SK-N-SH treated with all-trans-retinoic acid at 6 μM for 48 hours (cell line): Measurements from ENCODE around the gene TRDMT1.

Experiments
- ATAC-seq: fragments of 200-7000 bp; cut with Tn5 transposase; 3 replicates; pipeline ENCODE4 v1.9.1; 2020; ENCODE audit warnings: mild to moderate bottlenecking, moderate library complexity
- ARNTL ChIP-seq: fragments of 450-650 bp; formaldehyde crosslinking; IDR thresholded peaks from 2 replicates; pipeline ENCODE4 v1.5.0; 2020; ENCODE audit warnings: low read depth, mild to moderate bottlenecking, moderate library complexity, borderline replicate concordance
- BACH2 ChIP-seq: fragments of 250-450 bp; sonication (Bioruptor Pico); IDR thresholded peaks from 2 replicates; pipeline ENCODE4 v1.9.0; 2021; ENCODE audit warnings: mild to moderate bottlenecking, borderline replicate concordance
- CREB5 ChIP-seq: fragments of 250-450 bp; sonication (Bioruptor Pico); IDR thresholded peaks from 2 replicates; pipeline ENCODE4 v1.5.1; 2020; ENCODE audit warnings: low read depth, mild to moderate bottlenecking, moderate library complexity
- CSDC2 ChIP-seq: fragments of 250-450 bp; sonication (Bioruptor Pico); IDR thresholded peaks from 2 replicates; pipeline ENCODE4 v1.5.0; 2020; ENCODE audit warnings: mild to moderate bottlenecking, moderate library complexity
- CSRNP3 ChIP-seq: fragments of 250-450 bp; sonication (Bioruptor Pico); IDR thresholded peaks from 2 replicates; pipeline ENCODE4 v1.5.1; 2021; ENCODE audit warnings: mild to moderate bottlenecking, moderate library complexity
- ESRRG ChIP-seq: fragments of 250-450 bp; sonication (Bioruptor Pico); IDR thresholded peaks from 2 replicates; pipeline ENCODE4 v1.6.1; 2021; ENCODE audit warnings: mild to moderate bottlenecking
- GLIS3 ChIP-seq: fragments of 250-450 bp; sonication (Bioruptor Pico); IDR thresholded peaks from 2 replicates; pipeline ENCODE4 v1.5.0; 2020; ENCODE audit warnings: mild to moderate bottlenecking, moderate library complexity
- ISL1 ChIP-seq: fragments of 250-450 bp; sonication (Bioruptor Pico); IDR thresholded peaks from 2 replicates; pipeline ENCODE4 v2.1.2; 2022; ENCODE audit warnings: mild to moderate bottlenecking, moderate library complexity
- OSR1 ChIP-seq: fragments of 250-450 bp; sonication (Bioruptor Pico); IDR thresholded peaks from 2 replicates; pipeline ENCODE4 v1.8.0; 2022; ENCODE audit warnings: moderate library complexity, mild to moderate bottlenecking, inconsistent platforms
- PPARA ChIP-seq: fragments of 250-450 bp; sonication (Bioruptor Pico); IDR thresholded peaks from 2 replicates; pipeline ENCODE4 v1.5.0; 2020; ENCODE audit warnings: mild to moderate bottlenecking, borderline replicate concordance
- RARB ChIP-seq: fragments of 250-450 bp; sonication (Bioruptor Pico); IDR thresholded peaks from 2 replicates; pipeline ENCODE4 v1.8.0; 2021; ENCODE audit warnings: mild to moderate bottlenecking, moderate library complexity
- TCF4 ChIP-seq: fragments of 250-450 bp; sonication (Bioruptor Pico); IDR thresholded peaks from 2 replicates; pipeline ENCODE4 v1.8.0; 2021; ENCODE audit warnings: mild to moderate bottlenecking, moderate library complexity, borderline replicate concordance
- TOX ChIP-seq: fragments of 250-450 bp; sonication (Bioruptor Pico); IDR thresholded peaks from 2 replicates; pipeline ENCODE4 v1.8.0; 2021; ENCODE audit warnings: mild to moderate bottlenecking, moderate library complexity, borderline replicate concordance
- ZC3H10 ChIP-seq: fragments of 250-450 bp; sonication (Bioruptor Pico); IDR thresholded peaks from 2 replicates; pipeline ENCODE4 v1.5.1; 2021; ENCODE audit warnings: mild to moderate bottlenecking, moderate library complexity
- ZFP3 ChIP-seq: fragments of 250-450 bp; sonication (Bioruptor Pico); IDR thresholded peaks from 2 replicates; pipeline ENCODE4 v1.5.0; 2020; ENCODE audit warnings: mild to moderate bottlenecking, moderate library complexity
- ZFP30 ChIP-seq: fragments of 450-650 bp; formaldehyde crosslinking; IDR thresholded peaks from 2 replicates; pipeline ENCODE4 v1.5.0; 2022; ENCODE audit warnings: mild to moderate bottlenecking, moderate library complexity
- ZNF565 ChIP-seq: fragments of 450-650 bp; formaldehyde crosslinking; conservative IDR thresholded peaks from 2 replicates; pipeline ENCODE4 v1.5.0; 2020; ENCODE audit warnings: low read depth, mild to moderate bottlenecking, moderate library complexity
- ZNF70 ChIP-seq: fragments of 450-650 bp; formaldehyde crosslinking; IDR thresholded peaks from 2 replicates; pipeline ENCODE4 v1.5.0; 2020; ENCODE audit warnings: mild to moderate bottlenecking, moderate library complexity
- ZNF8 ChIP-seq: fragments of 450-650 bp; formaldehyde crosslinking; IDR thresholded peaks from 2 replicates; pipeline ENCODE4 v1.5.0; 2020; ENCODE audit warnings: mild to moderate bottlenecking, moderate library complexity
- TF ChIP-seq, protein P1 (sequence below): fragments of 250-450 bp; sonication (Bioruptor Pico); IDR thresholded peaks from 2 replicates; pipeline ENCODE4 v1.5.0; 2020; ENCODE audit warnings: mild to moderate bottlenecking, moderate library complexity
- TF ChIP-seq, protein P2 (sequence below): fragments of 250-450 bp; sonication (Bioruptor Pico); IDR thresholded peaks from 2 replicates; pipeline ENCODE4 v1.8.0; 2020; ENCODE audit warnings: mild to moderate bottlenecking, moderate library complexity, borderline replicate concordance

Gene TRDMT1

DNA sequence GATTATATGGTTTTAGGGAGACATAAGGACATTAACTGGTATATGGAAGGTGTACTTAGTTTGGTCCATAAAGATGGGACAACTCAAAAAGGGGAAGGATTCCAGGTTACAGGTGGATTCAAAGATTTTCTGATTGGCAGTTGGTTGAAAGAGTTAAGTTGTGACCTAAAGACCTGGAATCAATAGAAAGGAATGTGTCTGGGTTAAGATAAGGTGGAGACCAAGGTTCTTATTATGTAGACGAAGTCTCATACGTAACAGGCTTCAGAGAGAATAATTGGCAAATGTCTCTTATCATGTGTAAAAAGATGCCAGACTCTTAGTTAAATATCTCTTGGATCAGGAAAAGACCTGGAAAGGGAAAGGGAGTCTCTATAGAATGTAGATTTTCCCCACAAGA, 1.0 kb upstream of the TRDMT1 start (continued):
- TF ChIP-seq GLIS3 (CRISPR knock-in tag) = no peak
- TF ChIP-seq, all 23 proteins: peak for 0

DNA sequence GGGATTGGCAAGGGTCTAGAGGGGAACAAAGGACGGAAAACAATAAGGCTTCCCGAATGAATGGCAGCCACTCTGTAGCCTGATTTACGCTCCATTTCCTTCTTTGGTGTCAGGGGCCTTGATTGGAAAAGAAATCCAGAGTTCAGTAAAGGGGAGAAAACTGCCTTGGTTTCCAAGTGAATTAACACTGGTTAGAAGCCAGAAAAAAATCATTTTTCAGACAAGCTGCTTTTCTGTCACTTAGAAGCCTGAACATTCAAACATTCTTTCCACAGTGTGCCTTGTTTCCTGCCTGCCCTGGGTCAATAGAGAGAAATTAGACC, 283 bp upstream of the TRDMT1 start:
- ATAC-seq = no peak
- TF ChIP-seq CSDC2 (CRISPR knock-in tag) (0 out of 2 replicates have a peak, but pooled peaks have one; percentile 81), ZFP30 (no peak), ISL1 (CRISPR knock-in tag) (no peak)

GRCh38 chr10:17200001-17200911, 1.2 kb downstream of the TRDMT1 start:
- TF ChIP-seq CSDC2 (CRISPR knock-in tag) (no peak), ESRRG (CRISPR knock-in tag) (no peak)
- ATAC-seq = peak; percentile 8; the same call in 2 of the 3 replicates

GRCh38 chr10:17199351-17199804, 2.1 kb downstream of the TRDMT1 start:
- peak; percentile 41 for ATAC-seq
- TF ChIP-seq ZNF70 (CRISPR knock-in tag) (peak; percentile 58; the same call in 1 of the 2 replicates), BACH2 (CRISPR knock-in tag) (no peak), ISL1 (CRISPR knock-in tag) (peak; percentile 82), ZFP3 (CRISPR knock-in tag) (0 out of 2 replicates have a peak, but pooled peaks have one; percentile 13), TCF4 (CRISPR knock-in tag) (peak; percentile 45; the same call in 1 of the 2 replicates)
- TF ChIP-seq, protein P1, sequence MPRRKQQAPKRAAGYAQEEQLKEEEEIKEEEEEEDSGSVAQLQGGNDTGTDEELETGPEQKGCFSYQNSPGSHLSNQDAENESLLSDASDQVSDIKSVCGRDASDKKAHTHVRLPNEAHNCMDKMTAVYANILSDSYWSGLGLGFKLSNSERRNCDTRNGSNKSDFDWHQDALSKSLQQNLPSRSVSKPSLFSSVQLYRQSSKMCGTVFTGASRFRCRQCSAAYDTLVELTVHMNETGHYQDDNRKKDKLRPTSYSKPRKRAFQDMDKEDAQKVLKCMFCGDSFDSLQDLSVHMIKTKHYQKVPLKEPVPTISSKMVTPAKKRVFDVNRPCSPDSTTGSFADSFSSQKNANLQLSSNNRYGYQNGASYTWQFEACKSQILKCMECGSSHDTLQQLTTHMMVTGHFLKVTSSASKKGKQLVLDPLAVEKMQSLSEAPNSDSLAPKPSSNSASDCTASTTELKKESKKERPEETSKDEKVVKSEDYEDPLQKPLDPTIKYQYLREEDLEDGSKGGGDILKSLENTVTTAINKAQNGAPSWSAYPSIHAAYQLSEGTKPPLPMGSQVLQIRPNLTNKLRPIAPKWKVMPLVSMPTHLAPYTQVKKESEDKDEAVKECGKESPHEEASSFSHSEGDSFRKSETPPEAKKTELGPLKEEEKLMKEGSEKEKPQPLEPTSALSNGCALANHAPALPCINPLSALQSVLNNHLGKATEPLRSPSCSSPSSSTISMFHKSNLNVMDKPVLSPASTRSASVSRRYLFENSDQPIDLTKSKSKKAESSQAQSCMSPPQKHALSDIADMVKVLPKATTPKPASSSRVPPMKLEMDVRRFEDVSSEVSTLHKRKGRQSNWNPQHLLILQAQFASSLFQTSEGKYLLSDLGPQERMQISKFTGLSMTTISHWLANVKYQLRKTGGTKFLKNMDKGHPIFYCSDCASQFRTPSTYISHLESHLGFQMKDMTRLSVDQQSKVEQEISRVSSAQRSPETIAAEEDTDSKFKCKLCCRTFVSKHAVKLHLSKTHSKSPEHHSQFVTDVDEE = peak; percentile 46; the same call in 1 of the 2 replicates

DNA sequence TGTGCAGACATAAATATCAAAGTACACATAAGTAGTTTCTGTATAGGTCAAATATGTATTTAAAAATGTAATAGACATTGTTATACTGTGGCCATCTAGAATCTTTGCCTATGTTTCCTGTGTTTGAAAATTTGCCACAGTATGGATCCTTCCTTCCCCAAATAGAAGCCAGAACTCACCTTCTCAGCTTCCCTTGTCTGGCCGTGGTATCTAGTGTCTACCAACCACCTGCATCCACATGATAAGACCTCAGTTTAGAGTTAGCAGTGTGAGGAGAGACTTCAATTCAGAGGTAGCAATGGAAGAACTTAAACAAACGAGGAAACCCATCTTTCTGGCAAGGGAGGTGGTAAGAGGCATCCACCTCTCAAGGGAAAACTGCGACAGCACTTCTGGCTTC, 4.9 kb downstream of the TRDMT1 start:
- TF ChIP-seq ZNF565 (CRISPR knock-in tag) (no peak), GLIS3 (CRISPR knock-in tag) (no peak), ZC3H10 (CRISPR knock-in tag) (no peak), CSDC2 (CRISPR knock-in tag) (no peak), PPARA (CRISPR knock-in tag) (no peak), CSRNP3 (CRISPR knock-in tag) (no peak), TOX (CRISPR knock-in tag) (no peak), CREB5 (no peak), OSR1 (CRISPR knock-in tag) (no peak), RARB (CRISPR knock-in tag) (no peak), ZNF8 (CRISPR knock-in tag) (no peak), ISL1 (CRISPR knock-in tag) (no peak), ZFP3 (CRISPR knock-in tag) (no peak), TCF4 (CRISPR knock-in tag) (no peak), ARNTL (CRISPR knock-in tag) (no peak), ZFP30 (no peak), ZNF70 (CRISPR knock-in tag) (no peak), BACH2 (CRISPR knock-in tag) (no peak)
- TF ChIP-seq, protein P1 = no peak
- TF ChIP-seq, protein P2, sequence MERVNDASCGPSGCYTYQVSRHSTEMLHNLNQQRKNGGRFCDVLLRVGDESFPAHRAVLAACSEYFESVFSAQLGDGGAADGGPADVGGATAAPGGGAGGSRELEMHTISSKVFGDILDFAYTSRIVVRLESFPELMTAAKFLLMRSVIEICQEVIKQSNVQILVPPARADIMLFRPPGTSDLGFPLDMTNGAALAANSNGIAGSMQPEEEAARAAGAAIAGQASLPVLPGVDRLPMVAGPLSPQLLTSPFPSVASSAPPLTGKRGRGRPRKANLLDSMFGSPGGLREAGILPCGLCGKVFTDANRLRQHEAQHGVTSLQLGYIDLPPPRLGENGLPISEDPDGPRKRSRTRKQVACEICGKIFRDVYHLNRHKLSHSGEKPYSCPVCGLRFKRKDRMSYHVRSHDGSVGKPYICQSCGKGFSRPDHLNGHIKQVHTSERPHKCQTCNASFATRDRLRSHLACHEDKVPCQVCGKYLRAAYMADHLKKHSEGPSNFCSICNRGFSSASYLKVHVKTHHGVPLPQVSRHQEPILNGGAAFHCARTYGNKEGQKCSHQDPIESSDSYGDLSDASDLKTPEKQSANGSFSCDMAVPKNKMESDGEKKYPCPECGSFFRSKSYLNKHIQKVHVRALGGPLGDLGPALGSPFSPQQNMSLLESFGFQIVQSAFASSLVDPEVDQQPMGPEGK (CRISPR knock-in tag) = no peak
- TF ChIP-seq, all 23 proteins: peak for 0
- no peak for ATAC-seq
